Uterus (tissue), 2 donors: Measurements from ENCODE around the gene MYO9B.

Experiments used
- CTCF ChIP-seq, 4 experiments: fragments of 200-600 bp in 2 of 4; fragments of 450-650 bp in 2 of 4; sonication (generic) in 2 of 4; IDR thresholded peaks; one replicate each; pipeline ENCODE4 v1.5.1; 2016 to 2019; ENCODE audit warnings: antibody characterized with exemption in 4 of 4, mild to moderate bottlenecking in 2 of 4, moderate library complexity in 1 of 4
- POLR2A ChIP-seq, 2 donors: fragments of 450-650 bp; IDR thresholded peaks; one replicate each; pipeline ENCODE4 v1.6.1; 2016; ENCODE audit warnings: antibody characterized with exemption in 2 of 2, mild to moderate bottlenecking in 1 of 2, moderate library complexity in 1 of 2

GRCh38 chr19:17081672-17082630 is 6.4 kb downstream of the MYO9B start:
- TF ChIP-seq CTCF (IDR thresholded peaks at IDR 0.05) (no peak), POLR2A (IDR thresholded peaks at IDR 0.05) (no peak)
